NOMO-1 treated with DMSO at 0.1 percent for 48 hours (cell line): ENCODE data around the gene FAT1.

Experiments used
- DNase-seq: peaks from one replicate; lab custom pipeline; 2025; ENCODE audit not compliant: unreplicated experiment; lab: John Stamatoyannopoulos, UW

FAT1 gene

DNA sequence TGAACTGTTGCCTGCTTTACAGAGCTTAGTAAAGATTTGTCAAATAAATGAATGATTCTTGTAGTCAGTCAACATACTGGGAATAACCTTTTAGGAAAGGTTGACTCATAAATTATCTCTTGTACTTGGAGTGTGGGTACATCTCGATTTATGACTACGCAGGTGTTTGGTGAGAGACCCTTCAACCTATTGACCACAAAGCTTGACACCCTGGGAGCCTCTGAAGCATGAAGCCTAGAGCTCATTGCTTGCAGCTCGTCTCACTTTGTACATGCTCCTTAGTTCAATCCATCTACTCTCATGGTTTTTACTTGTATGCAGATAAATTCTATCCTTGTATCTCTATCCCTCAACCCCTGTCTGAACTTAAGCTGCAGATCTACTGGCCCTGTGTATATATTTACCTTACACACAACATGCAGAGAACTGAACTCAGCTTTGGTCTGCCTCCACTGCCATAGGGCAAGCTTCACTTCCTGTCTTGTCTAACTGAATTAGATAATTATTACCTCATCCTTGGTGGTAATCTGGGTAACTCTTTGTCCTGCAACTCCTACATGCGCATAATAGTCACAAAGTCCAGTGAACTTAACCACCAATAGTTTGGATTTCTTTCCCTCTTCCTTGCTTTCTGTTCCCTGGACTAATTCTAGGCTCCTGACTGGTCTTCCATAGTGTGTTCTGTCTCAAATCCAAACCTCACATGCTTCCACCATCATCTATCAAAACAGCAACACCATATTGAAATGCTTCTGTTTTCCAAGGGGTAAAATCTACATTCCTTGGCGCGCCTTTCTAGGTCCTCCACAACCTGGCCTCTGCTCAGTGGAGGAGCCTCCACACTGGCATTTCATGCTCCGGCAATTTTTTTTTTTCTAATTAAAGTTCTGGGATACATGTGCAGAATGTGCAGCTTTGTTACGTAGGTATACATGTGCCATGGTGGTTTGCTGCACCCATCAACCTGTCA, 32.2 kb upstream of the FAT1 start:
- peak; percentile 3 for DNase-seq

DNA sequence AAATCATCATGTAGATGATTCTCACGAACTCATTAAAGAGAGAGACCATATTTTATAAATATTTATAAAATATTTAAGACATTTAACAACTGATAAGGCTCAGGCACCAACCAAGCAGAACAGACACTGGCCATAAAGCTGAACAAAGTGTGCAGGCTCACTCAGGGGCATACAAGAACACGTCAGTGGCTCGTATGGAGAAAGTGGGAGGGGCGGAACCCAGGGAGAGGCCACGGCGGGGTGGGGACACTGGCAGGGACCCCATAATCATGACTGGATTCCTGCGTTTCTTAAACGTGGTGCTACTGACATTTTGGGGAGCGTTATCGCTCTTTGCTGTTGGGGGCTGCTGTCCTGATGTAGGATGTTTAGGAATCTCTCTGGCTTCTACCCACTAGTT, 31.3 kb upstream of the FAT1 start:
- no peak for DNase-seq

DNA sequence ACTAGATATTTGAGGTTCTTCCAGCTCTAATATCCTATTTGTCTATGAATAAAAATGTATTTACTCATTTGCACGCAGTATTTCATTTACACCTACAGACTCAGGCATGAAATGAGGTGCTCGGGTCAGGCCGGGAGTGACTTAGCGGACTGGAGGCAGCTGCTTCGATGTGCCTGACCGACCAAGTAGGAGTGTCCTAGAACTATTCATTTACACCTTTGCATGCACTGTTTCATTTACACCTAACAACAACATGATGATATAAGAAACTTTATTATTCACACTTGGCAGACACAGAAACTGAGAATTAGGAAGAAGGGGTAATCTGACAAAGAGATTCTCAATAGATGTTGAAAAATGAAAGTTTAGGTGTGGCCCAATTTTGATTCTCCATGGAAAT, 28.7 kb upstream of the FAT1 start:
- no peak for DNase-seq

DNA sequence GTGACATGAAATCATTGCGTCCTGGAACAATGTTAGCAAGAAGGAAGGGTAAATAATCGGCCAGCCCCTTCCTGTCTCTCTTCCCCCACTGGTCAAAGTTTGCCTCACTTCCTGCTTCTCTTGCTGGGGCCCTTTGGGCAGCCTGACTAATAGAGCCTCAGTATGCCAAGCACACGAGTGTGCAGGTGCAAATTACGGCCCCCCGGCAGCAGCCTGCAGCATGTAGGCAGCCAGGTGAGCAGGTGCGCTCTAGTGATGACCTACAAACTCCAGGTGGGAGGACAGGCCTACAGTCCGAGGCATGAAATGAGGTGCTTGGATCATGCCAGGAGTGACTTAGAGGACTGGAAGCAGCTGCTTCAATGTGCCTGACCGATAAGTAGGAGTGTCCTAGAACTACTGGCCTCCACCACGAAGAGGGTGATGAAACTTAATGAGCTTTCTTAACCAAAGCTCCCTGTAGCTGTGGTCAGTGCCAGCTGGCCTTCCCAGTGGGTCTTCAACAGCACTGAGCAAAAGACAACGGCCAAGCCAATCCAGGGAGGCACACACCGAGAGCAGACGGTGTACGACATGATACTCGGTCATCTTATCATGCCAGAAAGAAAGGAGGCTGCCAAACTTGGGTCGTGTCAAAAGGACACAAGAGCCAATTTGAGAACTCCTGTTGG, 26.1 kb upstream of the FAT1 start:
- no peak for DNase-seq

DNA sequence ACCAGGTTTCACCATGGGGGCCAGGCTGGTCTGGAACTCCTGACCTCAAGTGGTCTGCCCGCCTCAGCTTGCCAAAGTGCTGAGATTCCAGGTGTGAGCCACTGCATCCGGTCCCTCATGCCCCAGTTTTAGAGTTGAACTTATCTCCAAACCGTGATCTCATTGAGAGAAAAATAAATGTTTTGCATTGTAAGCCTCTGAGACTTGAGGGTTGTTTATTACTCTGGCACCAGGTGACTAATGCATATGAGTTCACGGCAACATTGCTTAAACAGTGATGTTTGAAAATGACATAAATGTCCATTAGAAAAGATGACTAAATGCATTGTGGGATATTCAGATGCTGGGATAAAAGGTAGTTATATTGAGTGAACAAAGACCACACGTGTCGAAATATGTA, 22.9 kb upstream of the FAT1 start:
- DNase-seq = no peak

DNA sequence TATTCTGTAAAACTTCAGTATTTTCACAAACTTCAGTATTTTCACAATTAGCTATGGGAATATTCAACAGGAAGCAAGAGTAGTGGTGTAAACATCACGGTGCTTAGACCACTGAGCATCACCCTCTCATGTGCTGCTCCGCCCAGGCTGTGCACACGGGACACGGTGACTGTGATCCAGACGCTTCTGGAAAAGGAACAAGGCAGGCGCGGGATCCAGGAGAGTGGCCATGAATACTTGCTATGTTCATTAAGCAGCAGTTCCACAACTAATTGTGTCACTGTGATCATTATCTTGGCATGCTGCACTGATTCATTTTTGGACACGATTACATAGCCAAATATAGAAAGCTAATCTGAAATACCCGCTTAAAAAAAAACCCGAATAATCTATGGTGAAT, 19.6 kb upstream of the FAT1 start:
- DNase-seq = no peak

DNA sequence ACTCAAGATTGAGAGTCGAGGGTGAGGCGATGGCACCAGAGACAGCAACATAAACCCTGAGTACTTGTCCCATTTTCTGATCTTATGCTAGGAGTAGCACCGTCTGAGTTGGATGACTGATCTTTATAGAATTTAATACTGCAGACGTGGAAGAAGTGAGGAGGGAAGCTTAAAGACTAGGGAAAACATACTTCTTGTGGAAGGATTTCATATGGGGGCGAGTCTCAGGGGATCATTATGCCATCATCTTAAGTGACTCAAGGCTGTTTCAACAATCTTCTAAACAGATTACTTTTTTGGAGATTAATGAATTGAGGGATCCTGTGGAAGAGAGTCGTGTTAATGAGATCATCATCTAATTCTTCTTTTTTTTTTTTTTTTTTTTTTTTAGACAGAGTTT, 17.2 kb upstream of the FAT1 start:
- no peak for DNase-seq

DNA sequence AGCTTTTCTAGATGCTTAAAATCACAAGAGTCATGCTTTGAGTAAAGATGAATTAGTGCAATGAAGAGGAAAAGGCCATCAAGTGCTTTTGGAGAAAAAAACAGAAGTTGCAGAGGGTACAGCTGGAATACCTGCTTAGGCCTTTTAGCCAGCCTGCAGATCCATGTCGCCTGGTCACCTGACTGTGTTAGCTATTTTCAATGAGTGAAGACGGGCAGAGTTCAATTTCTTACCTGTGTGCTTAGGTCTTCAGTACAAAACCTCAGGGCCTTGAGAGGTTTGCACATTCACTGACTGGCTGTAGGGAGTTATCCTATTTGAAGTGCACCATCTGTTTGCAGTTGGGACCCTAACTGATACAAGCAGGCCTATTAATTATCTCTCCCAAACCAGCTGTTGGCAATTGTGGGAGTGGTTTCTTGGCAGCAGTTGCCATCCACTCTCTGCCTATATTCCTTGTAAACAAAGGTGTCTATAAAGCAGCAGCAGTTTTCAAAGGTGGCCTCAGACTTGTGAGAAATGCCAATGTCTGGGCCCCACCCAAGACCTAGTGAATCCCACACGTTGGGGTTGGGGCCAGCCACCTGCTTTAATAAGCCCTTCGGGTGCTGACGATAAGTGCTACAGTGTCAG, 16.3 kb upstream of the FAT1 start:
- no peak for DNase-seq

DNA sequence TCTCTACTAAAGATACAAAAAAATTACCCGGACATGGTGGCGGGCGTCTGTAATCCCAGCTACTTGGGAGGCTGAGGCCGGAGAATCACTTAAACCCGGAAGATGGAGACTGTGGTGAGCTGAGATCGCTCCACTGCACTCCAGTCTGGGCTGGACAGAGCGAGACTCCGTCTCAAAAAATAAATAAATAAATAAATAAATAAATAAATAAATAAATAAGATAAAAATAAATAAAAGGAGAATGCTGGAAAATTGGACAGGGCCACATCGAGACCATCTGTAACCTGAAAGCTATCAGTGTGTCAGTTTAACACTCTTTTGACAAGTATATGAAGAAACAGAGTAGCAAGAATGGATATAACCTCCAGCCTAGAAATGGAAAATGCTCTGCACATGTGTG, 15.7 kb upstream of the FAT1 start:
- no peak for DNase-seq

DNA sequence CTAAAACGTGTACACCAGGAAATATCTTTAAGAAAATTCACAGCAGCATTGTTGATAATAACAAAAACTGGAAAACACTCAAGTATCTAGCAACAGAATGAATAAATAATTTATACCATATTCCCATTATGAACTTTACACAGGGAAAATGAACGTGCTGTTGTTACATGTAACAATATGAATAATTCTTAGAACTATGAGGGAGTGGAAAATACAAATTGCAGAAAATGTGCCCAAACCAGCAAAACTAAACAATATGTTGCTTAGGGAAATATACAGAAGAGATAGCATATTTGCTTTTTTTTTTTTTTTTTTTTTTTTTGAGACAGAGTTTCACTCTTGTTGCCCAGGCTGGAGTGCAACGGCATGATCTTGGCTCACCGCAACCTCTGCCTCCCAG, 14.8 kb upstream of the FAT1 start:
- DNase-seq = no peak

DNA sequence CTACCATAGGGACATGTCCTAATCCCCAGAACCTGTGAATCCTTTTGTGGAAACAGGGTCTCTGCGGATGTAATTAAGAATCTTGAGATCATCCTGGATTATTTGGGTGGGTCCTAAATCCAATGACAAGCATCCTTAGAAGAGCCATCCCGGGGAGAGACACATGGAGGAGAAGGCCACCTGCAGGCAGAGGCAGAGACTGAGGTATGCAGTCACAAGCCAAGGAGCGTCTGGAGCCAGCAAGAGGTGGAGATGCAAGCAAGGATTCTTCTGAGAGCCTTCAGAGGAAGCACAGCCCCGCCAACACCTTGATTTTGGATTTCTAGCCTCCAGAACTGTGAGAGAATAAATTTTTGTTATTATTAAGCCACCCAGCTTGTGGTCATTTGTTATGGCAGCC, 13.8 kb upstream of the FAT1 start:
- DNase-seq = no peak

DNA sequence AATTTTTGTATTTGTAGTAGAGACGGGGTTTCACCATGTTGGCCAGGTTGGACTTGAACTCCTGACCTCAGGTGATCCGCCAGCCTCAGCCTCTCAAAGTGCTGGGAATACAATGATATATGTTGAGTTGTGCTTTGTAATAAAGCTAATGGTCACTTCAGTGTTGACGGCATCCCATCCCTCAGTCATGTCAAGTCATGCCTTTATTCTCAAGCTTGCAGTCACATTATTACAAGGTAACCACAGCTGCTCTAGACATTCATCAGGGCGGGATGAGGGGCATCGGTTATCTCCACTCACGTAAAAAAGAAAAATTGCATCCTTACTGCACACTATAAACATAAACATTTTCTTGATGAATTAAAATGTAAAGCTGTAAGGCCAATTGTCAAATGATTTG, 12.8 kb upstream of the FAT1 start:
- DNase-seq = no peak

DNA sequence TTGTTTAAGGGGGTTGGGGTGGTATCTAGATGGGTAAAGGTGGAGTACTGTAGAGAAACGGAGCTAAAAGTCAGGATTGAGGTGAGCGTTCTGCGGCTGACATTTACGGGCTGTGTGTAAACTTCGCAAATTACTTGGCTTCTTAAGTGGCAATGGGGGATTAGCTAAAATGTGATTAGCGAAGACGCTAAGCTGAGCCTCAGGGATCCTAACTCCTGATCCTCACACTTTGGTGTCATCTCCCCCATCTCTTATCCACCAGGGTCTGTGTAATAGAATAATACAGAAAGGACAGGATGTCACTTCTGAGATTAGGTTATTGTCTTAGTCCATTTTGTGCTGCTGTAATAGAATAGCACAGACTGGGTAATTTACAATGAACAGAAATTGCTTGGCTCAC, 10.6 kb upstream of the FAT1 start:
- DNase-seq = no peak

DNA sequence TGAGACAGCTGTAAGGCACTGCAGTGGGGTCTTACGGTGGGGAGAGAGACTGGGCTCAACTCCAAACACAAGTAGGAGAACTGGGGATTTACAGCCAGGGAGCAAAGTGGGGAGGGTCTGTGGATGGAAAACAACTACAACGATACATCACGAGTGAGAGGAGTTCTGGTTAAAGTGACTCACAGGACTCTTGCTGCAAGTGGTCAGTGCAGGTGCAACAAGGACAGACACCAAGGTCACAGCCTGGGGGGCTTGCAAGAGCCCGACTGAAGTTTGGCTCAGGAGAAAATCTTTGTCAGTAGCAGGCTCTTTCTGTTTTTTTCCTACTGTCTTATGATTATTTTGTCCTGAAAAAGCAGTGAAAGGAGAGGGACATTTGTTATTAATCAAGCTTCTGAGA, 10.1 kb upstream of the FAT1 start:
- DNase-seq = no peak

DNA sequence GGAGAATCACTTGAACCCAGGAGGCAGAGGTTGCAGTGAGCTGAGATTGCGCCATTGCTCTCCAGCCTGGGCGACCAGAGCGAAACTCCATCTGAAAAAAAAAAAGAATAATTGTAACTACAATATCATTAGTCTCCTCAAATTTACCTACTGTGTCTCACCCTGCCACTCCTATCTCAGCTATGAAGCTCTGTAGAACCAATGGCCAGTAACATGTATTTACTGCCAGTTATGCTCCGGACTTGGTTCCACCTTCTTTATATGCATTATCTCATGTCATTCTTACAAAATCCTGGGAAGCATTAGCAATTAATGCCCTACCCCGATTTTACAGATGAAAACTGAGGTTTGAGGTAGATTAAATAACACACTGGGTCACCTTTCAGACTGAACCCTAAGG, 7.0 kb upstream of the FAT1 start:
- DNase-seq = no peak

DNA sequence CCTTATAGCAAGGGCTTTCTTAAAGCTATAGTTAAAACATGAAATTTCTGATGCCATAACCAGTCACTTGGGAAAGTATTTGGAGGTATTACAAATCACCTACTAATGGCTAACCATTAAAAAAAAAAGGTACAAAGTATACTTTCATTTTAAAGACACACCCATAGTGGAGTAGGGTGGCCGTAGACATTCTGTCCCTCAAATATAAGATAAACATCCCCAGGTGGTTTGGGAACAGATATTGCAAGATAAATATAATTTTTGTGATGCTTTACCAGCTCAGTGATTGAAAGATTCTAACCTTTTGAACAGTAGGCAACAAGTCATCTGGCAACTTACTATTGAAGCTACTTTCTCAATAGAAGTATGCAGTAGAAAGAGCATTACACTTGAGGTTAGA, 6.2 kb upstream of the FAT1 start:
- DNase-seq = no peak

DNA sequence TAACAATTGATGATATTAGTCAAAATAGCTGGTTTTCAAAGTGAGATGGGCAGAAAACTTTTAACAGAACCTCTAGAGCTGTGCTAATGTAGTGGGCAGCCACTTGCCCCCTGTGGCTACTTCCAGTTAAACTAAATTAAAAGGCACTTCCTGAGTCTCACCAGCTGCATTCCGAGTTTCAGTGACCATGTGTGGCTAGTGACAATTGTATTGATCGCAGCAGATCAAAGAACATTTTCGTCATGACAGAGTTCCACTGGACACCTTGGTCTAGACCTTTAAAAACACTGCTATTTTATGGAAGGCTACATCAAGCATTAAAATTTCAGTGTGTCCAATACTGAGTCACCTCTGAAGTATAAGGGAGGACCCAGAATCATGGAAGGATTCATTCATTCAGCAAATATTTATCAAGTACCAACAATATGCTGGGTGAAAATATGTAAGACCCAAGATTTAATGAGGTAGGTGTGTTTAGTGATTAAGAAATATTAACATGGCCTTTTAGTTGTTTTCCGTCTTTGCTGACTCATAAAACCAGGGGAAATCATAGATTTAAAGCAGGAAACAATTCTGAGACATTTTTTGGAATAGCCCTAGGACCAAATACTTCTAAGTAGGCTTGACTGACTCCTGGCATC, 5.1 kb upstream of the FAT1 start:
- no peak for DNase-seq

DNA sequence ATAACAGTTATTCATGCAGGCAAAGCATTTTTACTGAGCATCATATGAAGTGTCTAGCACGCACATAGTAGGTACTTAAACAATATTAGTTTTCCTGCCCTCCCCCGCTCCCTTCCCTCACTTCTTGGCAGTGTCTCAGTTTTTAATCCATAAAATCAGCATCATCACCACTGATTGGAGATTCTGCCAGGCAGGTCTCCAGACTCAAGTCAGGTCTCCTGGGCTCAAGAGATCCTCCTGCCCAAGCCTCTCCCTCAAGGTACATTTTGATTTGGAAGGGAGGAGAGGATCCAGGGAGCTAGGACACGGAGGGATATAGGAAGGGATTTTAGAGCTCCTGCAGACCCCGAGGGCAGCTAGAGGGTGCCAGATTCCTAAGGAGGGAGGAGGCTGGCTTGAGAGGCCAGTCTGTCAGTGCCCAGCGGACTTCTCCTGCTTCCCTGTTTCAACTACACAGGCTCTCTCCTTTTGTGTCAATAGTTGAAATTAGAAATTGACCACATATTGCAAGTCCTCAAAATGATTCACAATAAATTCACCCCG, 4.4 kb upstream of the FAT1 start:
- no peak for DNase-seq

DNA sequence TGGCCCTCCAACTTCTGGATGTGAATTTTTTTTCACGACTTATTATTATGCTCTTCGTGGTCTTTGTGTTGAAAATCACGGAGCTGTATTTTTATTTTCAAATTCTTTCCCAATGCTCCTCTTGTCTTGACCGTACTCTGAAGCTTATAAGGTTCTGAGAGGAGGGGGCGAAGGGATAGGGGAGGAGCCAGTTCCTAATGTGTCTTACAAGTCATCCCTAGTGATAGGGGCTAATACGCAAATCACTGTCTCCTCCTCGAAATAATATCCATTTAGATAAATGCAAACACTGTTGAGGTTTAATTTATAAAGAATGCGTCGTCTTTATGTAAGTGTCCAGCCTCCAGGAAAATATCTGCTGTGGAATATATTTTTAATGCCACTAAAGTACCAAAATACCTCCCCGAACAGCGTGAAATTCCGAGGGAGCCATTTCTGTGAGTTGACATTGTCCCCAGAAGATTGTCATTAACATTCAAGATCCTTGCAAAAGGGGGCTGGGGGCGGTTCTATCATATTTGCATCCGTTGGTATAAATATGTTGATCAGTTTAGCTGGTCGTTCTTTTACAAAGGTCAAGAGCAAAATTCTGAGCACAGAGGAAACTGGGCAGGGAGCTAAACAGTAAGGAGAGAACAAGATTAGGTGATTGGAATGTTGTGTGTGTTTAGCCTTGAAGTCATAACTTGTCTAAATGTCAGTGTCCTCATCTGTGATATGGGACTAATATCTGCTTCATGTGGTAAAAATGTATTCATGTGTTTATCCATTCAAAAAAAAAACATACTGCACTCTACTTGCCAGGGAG, 3.7 kb upstream of the FAT1 start:
- DNase-seq = no peak

DNA sequence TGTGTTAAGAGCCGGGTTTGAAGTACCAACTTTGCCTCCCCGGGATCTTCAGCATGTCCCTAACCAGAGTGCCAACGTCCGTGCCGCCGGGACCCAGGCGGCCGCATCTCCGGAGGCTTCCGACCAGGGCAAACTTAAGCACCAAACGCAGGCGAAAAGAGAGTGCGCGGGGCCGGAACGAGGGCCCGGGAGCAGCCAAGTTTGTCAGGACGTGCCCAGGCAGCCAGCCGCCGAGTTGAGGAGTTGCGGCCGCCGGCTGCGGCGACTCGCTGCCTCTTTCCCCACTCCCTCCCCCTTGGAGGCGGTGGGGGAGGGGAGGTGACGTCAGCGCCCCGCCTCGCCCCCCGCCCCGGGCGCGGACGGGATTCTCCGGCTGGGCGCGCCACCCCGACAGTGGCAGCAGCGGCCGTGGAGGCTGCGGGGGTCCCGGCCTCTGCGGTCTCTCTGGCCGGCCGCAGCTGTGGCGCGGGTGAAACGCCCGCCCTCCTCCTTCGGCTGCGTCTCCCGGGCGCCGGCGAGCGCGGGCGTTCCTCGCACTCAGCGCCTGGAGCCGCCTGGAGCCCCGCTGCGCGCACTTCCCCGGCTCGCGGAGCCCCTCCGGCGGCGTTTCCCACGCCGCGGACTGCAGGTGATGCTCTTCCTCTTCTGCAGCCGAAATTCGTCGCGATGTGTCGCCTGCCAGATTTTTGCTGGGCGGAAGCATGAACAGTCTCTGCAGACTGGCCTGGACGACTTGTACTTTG, 2.9 kb upstream of the FAT1 start:
- peak; percentile 20 for DNase-seq
